Embryonic facial prominence (tissue), 1 donor: ENCODE data around the gene CACNA2D2.

Experiments used
- DNase-seq: peaks from one replicate; pipeline ENCODE4 v3.0.0-alpha.2; 2016; ENCODE audit errors: extremely low spot score

Gene CACNA2D2

GRCh38 chr3:50327129-50327528 lies 176.3 kb downstream of the CACNA2D2 start:
- DNase-seq = no peak

- DNase-seq = no peak
Observed at GRCh38 chr3:50326182-50326541, 177.3 kb downstream of the CACNA2D2 start.

- DNase-seq = no peak
Observed at GRCh38 chr3:50325497-50326181, 177.8 kb downstream of the CACNA2D2 start.

- DNase-seq = no peak
Observed at GRCh38 chr3:50325113-50325480, 178.3 kb downstream of the CACNA2D2 start.

GRCh38 chr3:50324351-50325112 lies 178.9 kb downstream of the CACNA2D2 start:
- no peak for DNase-seq

GRCh38 chr3:50323614-50324199 lies 179.7 kb downstream of the CACNA2D2 start:
- DNase-seq = no peak

- no peak for DNase-seq
Observed at GRCh38 chr3:50323092-50323600, 180.3 kb downstream of the CACNA2D2 start.

GRCh38 chr3:50322386-50323091 lies 180.9 kb downstream of the CACNA2D2 start, which contains the start of gene HYAL2:
Gene HYAL2 (minus strand): TSS chr3:50322745. CDS start chr3:50320489, 2,256 bp downstream.
- DNase-seq = no peak

- no peak for DNase-seq
Observed at GRCh38 chr3:50322115-50322385, 181.4 kb downstream of the CACNA2D2 start.

GRCh38 chr3:50321336-50322114 lies 181.9 kb downstream of the CACNA2D2 start:
- DNase-seq = peak; percentile 73

GRCh38 chr3:50320853-50321335 lies 182.5 kb downstream of the CACNA2D2 start:
- no peak for DNase-seq

GRCh38 chr3:50319894-50320625 lies 183.4 kb downstream of the CACNA2D2 start:
- no peak for DNase-seq

GRCh38 chr3:50319181-50319893 lies 184.1 kb downstream of the CACNA2D2 start:
- no peak for DNase-seq

- DNase-seq = no peak
Observed at GRCh38 chr3:50318615-50319014, 184.8 kb downstream of the CACNA2D2 start.

- no peak for DNase-seq
Observed at GRCh38 chr3:50318163-50318562, 185.3 kb downstream of the CACNA2D2 start.

GRCh38 chr3:50317300-50317699 lies 186.1 kb downstream of the CACNA2D2 start:
- DNase-seq = no peak

GRCh38 chr3:50316657-50317242 lies 186.7 kb downstream of the CACNA2D2 start:
- DNase-seq = no peak

- no peak for DNase-seq
Observed at GRCh38 chr3:50314816-50315215, 188.6 kb downstream of the CACNA2D2 start.

GRCh38 chr3:50314342-50314741 lies 189.1 kb downstream of the CACNA2D2 start:
- no peak for DNase-seq
